ENCODE measurements around the gene PCBP1. TPM values are rescaled to one million over a fixed set of nuclear protein-coding genes. Genes with fewer than 3 reads are reported as not detected.
"Not testable (repeated sequence)": the region's sequence is repeated elsewhere in the genome, so short reads cannot be mapped to it uniquely, and the experiment has no call there.

PCBP1 gene
- total and polyA plus RNA-seq, 2 donors: 45.9 to 361 TPM

DNA sequence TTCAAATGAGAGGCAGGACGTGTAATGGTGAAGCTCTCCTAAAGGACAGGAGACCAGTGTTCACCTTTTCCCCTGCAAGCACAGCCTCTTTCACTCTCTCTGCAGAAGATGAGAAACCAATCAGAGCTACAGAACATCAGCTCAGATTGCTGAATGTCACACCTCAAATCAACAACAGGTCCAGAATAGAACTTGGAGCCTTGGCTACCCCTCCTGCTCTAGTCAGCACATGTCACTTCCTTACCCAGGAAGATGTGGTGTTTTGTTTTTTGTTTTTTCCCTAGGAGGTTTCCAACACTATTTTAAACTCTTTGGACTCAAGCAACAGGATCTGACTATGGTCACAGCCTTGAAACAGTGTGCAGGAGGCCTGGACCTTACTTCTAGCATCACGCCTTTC lies 41.3 kb upstream of the PCBP1 start:
- peaks cover 0 to 10% of the 10 kb centered on the region in 2 donors for H3K4me1 ChIP-seq (ENCODE audit: control insufficient read depth in 2 of 2, insufficient read depth in 2 of 2, low read length in 2 of 2)
- peaks cover 19 to 41% of the 10 kb centered on the region in 2 donors for H3K36me3 ChIP-seq (ENCODE audit: control insufficient read depth in 2 of 2, insufficient read depth in 2 of 2, low read length in 1 of 2)
- H3K4me3 ChIP-seq (ENCODE audit: low read length in 2 of 2): no peak overlapping the region
- DNase-seq (ENCODE audit: low read depth in 6 of 9, low spot score in 9 of 9): no peak
- 100% methylated on average over 2 of the region's 2 CpGs for WGBS
- no peaks in the 10 kb centered on the region for H3K9me3 ChIP-seq (ENCODE audit: control insufficient read depth in 2 of 2, insufficient read depth in 1 of 2, low read length in 1 of 2)
- no peak overlapping the region for H3K27ac ChIP-seq (ENCODE audit: low read depth in 1 of 2, low read length in 1 of 2)
- H3K27me3 ChIP-seq (ENCODE audit: control insufficient read depth in 2 of 2, insufficient read depth in 1 of 2, low read length in 1 of 2): no peaks in the 10 kb centered on the region

DNA sequence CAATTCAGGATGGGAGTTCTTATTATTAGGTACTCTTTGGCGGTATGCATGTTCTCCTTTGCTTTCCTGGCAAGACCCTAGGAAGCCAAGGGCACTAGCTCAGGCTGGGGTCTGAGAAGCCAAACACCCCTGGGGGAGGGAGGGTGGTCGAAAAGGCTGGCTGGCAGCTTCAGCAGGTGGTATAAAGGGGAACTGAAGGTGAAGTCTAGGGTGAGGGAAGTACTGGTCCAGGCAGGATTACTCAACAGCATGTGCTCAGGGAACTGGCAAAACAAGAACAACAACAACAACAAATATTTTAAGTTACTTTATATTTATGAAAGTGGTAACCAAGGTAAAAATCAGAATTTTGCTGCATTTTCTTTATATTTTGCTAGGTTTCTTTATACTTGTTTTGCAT lies 40.7 kb upstream of the PCBP1 start:
- Histone ChIP-seq H3K4me3 (ENCODE audit: low read length in 2 of 2) (no peak overlapping the region), H3K4me1 (ENCODE audit: control insufficient read depth in 2 of 2, insufficient read depth in 2 of 2, low read length in 2 of 2) (peaks cover 0 to 10% of the 10 kb centered on the region in 2 donors)
- 46% methylated on average over 2 of the region's 2 CpGs for WGBS

DNA sequence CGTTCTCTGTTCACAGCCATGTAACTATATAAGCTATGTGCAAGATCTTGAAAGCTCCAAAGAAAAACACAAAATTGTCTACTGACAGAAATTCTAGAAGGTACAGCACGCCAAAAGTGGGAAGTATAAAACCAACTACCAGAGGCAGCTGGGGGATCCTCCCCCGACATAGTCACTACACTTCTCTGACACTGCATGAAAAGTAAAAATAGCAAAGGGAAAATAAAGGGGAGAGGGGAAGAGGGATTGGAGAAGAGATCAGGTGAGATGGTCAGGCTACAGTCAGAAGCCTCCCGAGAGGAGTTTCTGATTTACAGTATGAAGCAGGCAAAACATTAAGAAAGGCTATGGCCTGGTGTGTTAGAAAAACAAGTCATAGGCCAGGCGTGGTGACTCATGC lies 39.8 kb upstream of the PCBP1 start:
- peaks cover 19 to 50% of the 10 kb centered on the region in 2 donors for H3K36me3 ChIP-seq (ENCODE audit: control insufficient read depth in 2 of 2, insufficient read depth in 2 of 2, low read length in 1 of 2)

More for the DNA sequence above, 40.7 kb upstream of the PCBP1 start:
- H3K27ac ChIP-seq (ENCODE audit: low read depth in 1 of 2, low read length in 1 of 2): no peak overlapping the region
- no peaks in the 10 kb centered on the region for H3K27me3 ChIP-seq (ENCODE audit: control insufficient read depth in 2 of 2, insufficient read depth in 1 of 2, low read length in 1 of 2)
- H3K36me3 ChIP-seq (ENCODE audit: control insufficient read depth in 2 of 2, insufficient read depth in 2 of 2, low read length in 1 of 2): peaks cover 19 to 45% of the 10 kb centered on the region in 2 donors
- no peak for DNase-seq (ENCODE audit: low read depth in 6 of 9, low spot score in 9 of 9)
- no peaks in the 10 kb centered on the region for H3K9me3 ChIP-seq (ENCODE audit: control insufficient read depth in 2 of 2, insufficient read depth in 1 of 2, low read length in 1 of 2)

DNA sequence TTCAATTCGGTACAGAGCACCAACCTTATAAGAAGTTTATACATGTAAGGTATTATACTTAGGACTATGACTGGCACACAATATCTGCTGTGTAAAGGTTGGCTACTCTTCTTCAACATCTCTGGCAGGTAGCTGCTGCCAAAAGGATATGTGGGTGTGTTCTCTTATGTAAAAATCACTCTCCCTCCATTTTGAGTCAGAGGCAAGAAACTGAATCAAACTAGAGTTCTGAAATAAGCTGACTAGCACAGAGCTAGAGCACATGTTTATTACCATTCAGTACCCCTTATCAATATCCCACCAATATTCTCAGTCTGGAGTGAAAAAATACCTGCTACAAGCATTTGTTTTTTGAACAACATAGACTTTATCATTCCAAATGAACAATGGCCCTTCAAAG lies 38.0 kb upstream of the PCBP1 start:
- peaks cover 23 to 66% of the 10 kb centered on the region in 2 donors for H3K36me3 ChIP-seq (ENCODE audit: control insufficient read depth in 2 of 2, insufficient read depth in 2 of 2, low read length in 1 of 2)
- no peak for DNase-seq (ENCODE audit: low read depth in 6 of 9, low spot score in 9 of 9)
- H3K4me1 ChIP-seq (ENCODE audit: control insufficient read depth in 2 of 2, insufficient read depth in 2 of 2, low read length in 2 of 2): peaks cover 0 to under 1% of the 10 kb centered on the region in 2 donors
- WGBS: 96% methylated on average over 1 of the region's 1 CpG
- H3K4me3 ChIP-seq (ENCODE audit: low read length in 2 of 2): no peak overlapping the region
- no peaks in the 10 kb centered on the region for H3K27me3 ChIP-seq (ENCODE audit: control insufficient read depth in 2 of 2, insufficient read depth in 1 of 2, low read length in 1 of 2)
- no peak overlapping the region for H3K27ac ChIP-seq (ENCODE audit: low read depth in 1 of 2, low read length in 1 of 2)
- H3K9me3 ChIP-seq (ENCODE audit: control insufficient read depth in 2 of 2, insufficient read depth in 1 of 2, low read length in 1 of 2): no peaks in the 10 kb centered on the region

More for the DNA sequence above, 39.8 kb upstream of the PCBP1 start:
- Histone ChIP-seq H3K4me3 (ENCODE audit: low read length in 2 of 2) (no peak overlapping the region), H3K27ac (ENCODE audit: low read depth in 1 of 2, low read length in 1 of 2) (no peak overlapping the region), H3K27me3 (ENCODE audit: control insufficient read depth in 2 of 2, insufficient read depth in 1 of 2, low read length in 1 of 2) (no peaks in the 10 kb centered on the region), H3K9me3 (ENCODE audit: control insufficient read depth in 2 of 2, insufficient read depth in 1 of 2, low read length in 1 of 2) (no peaks in the 10 kb centered on the region), H3K4me1 (ENCODE audit: control insufficient read depth in 2 of 2, insufficient read depth in 2 of 2, low read length in 2 of 2) (peaks cover 0 to 10% of the 10 kb centered on the region in 2 donors)
- WGBS: 85% methylated on average over 5 of the region's 5 CpGs
- DNase-seq (ENCODE audit: low read depth in 6 of 9, low spot score in 9 of 9): no peak

DNA sequence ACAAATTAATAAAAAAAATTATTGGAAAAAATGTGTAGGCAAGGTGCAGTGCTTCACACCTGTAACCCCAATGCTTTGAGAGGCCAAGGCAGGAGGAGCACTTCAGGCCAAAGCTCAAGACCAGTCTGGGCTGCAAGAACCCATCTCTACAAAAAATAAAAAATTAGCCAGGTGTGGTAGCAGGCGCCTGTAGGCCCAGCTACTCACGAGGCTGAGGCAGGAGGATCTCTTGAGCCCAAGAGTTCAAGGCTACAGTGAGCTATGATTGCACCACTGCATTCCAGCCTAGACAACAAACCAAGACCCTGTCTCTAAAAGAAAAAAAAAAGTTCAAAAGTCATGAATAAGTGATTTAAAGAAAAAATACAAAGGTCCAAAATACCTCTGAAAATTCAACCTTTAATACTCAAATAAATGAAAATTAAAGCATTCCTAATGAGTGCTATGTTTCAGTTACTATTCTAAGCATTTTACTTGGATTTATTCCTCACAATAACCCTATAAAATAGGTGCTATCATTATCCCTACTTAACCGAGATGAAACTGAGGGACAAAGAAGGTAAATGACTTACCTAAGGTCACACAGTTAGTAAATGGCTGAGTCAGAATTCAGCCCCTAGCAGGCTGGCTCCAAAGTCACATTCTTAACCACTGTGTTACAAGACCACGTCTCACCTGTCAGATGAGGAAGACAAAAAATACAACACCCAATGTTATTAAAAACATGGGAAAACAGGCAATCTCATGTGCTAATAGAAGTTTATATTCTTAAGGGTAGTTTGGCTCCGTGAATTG lies 36.4 kb upstream of the PCBP1 start:
- H3K36me3 ChIP-seq (ENCODE audit: control insufficient read depth in 2 of 2, insufficient read depth in 2 of 2, low read length in 1 of 2): peaks cover 27 to 74% of the 10 kb centered on the region in 2 donors
- H3K27ac ChIP-seq (ENCODE audit: low read depth in 1 of 2, low read length in 1 of 2): no peak overlapping the region
- no peak overlapping the region for H3K4me3 ChIP-seq (ENCODE audit: low read length in 2 of 2)
- no peak for DNase-seq (ENCODE audit: low read depth in 6 of 9, low spot score in 9 of 9)
- no peaks in the 10 kb centered on the region for H3K9me3 ChIP-seq (ENCODE audit: control insufficient read depth in 2 of 2, insufficient read depth in 1 of 2, low read length in 1 of 2)
- no peaks in the 10 kb centered on the region for H3K4me1 ChIP-seq (ENCODE audit: control insufficient read depth in 2 of 2, insufficient read depth in 2 of 2, low read length in 2 of 2)
- H3K27me3 ChIP-seq (ENCODE audit: control insufficient read depth in 2 of 2, insufficient read depth in 1 of 2, low read length in 1 of 2): no peaks in the 10 kb centered on the region
- WGBS: 96% methylated on average over 5 of the region's 5 CpGs

DNA sequence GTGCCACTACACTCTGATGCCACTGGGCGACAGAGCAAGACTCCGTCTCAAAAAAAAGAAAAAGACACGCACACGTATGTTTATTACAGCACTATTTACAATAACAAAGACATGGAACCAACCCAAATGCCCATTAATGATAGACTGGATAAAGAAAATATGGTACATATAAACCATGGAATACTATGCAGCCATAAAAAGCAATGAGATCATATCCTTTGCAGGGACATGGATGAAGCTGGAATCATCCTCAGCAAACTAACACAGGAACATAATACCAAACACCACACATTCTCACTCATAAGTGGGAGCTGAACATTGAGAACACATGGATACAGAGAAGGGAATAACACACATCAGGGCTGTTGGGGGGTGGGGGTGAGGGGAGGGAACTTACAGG lies 32.0 kb upstream of the PCBP1 start:
- H3K36me3 ChIP-seq (ENCODE audit: control insufficient read depth in 2 of 2, insufficient read depth in 2 of 2, low read length in 1 of 2): peaks cover 15 to 57% of the 10 kb centered on the region in 2 donors
- not testable (repeated sequence) for H3K27me3 ChIP-seq (ENCODE audit: control insufficient read depth in 2 of 2, insufficient read depth in 1 of 2, low read length in 1 of 2); H3K4me3 ChIP-seq (ENCODE audit: low read length in 2 of 2); H3K9me3 ChIP-seq (ENCODE audit: control insufficient read depth in 2 of 2, insufficient read depth in 1 of 2, low read length in 1 of 2); DNase-seq (ENCODE audit: low read depth in 6 of 9, low spot score in 9 of 9); H3K4me1 ChIP-seq (ENCODE audit: control insufficient read depth in 2 of 2, insufficient read depth in 2 of 2, low read length in 2 of 2); H3K27ac ChIP-seq (ENCODE audit: low read depth in 1 of 2, low read length in 1 of 2)
- WGBS: 85% methylated on average over 4 of the region's 4 CpGs

DNA sequence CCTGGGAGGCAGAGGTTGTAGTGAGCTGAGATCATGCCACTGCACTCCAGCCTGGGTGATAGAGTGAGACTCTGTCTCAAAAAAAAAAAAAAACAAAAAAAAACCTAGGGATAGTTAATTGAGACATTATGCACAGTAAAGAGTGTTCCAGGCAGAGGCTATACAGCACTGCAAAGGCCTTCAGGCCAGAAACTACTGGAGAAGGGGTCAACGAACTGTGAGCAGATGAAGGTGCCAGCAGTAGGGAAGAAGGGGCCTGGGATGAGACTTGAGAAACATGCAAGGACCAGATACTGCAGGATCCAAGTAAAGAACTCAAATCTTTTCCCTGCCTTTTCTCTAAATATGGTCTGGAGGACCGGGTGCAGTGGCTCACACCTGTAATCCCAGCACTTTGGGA lies 26.0 kb upstream of the PCBP1 start:
- Histone ChIP-seq H3K4me3 (ENCODE audit: low read length in 2 of 2) (no peak overlapping the region), H3K4me1 (ENCODE audit: control insufficient read depth in 2 of 2, insufficient read depth in 2 of 2, low read length in 2 of 2) (no peaks in the 10 kb centered on the region), H3K36me3 (ENCODE audit: control insufficient read depth in 2 of 2, insufficient read depth in 2 of 2, low read length in 1 of 2) (peaks cover 27 to 50% of the 10 kb centered on the region in 2 donors), H3K27me3 (ENCODE audit: control insufficient read depth in 2 of 2, insufficient read depth in 1 of 2, low read length in 1 of 2) (no peaks in the 10 kb centered on the region), H3K27ac (ENCODE audit: low read depth in 1 of 2, low read length in 1 of 2) (no peak overlapping the region), H3K9me3 (ENCODE audit: control insufficient read depth in 2 of 2, insufficient read depth in 1 of 2, low read length in 1 of 2) (no peaks in the 10 kb centered on the region)
- 100% methylated on average over 2 of the region's 2 CpGs for WGBS
- no peak for DNase-seq (ENCODE audit: low read depth in 6 of 9, low spot score in 9 of 9)

DNA sequence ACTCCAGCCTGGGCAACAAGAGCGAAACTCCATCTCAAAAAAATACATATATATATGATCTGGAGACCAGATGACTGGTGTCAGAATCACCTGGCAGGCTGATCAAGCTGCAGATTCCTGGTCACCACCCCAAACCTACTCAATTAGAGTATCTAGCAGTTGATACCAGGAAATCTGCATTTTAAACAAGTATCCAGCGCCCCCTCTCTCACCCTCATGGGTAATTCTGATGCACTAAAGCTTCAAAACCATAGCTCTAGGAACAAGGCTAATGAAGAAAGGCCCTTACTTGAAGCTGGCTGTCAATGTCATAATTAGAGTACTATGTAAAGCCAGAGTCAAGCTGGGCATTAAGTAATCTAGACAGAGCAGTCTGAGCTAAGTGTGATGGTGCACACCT lies 25.0 kb upstream of the PCBP1 start:
- Histone ChIP-seq H3K4me1 (ENCODE audit: control insufficient read depth in 2 of 2, insufficient read depth in 2 of 2, low read length in 2 of 2) (no peaks in the 10 kb centered on the region), H3K27ac (ENCODE audit: low read depth in 1 of 2, low read length in 1 of 2) (no peak overlapping the region), H3K27me3 (ENCODE audit: control insufficient read depth in 2 of 2, insufficient read depth in 1 of 2, low read length in 1 of 2) (no peaks in the 10 kb centered on the region), H3K36me3 (ENCODE audit: control insufficient read depth in 2 of 2, insufficient read depth in 2 of 2, low read length in 1 of 2) (peaks cover 31 to 54% of the 10 kb centered on the region in 2 donors), H3K9me3 (ENCODE audit: control insufficient read depth in 2 of 2, insufficient read depth in 1 of 2, low read length in 1 of 2) (no peaks in the 10 kb centered on the region), H3K4me3 (ENCODE audit: low read length in 2 of 2) (no peak overlapping the region)
- 86% methylated on average over 2 of the region's 2 CpGs for WGBS
- DNase-seq (ENCODE audit: low read depth in 6 of 9, low spot score in 9 of 9): peak in 1 of 9 donors; percentile 41

DNA sequence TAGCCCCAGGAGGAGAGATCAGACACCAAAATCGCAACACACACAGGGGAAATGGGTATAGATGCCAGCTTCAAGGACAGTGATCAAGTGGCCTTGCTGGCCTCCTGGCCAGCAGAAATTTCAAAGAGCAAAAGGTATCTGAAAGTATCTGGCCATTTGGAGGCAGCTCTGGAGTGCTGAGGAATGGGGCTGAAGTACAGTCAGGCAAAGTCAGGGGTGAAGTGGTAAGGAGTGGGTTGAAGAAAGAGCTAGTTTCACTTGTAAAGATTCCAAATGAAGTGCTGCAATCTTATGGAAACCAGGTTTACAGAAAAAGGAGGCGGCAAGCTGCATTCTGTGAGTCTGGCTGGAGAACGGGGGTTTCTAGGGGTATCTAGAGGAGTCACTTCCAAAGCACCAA lies 19.2 kb upstream of the PCBP1 start:
- DNase-seq (ENCODE audit: low read depth in 6 of 9, low spot score in 9 of 9): no peak
- H3K27me3 ChIP-seq (ENCODE audit: control insufficient read depth in 2 of 2, insufficient read depth in 1 of 2, low read length in 1 of 2): no peaks in the 10 kb centered on the region
- H3K27ac ChIP-seq (ENCODE audit: low read depth in 1 of 2, low read length in 1 of 2): peak overlapping the region in 1 of 2 donors; percentile 60
- H3K9me3 ChIP-seq (ENCODE audit: control insufficient read depth in 2 of 2, insufficient read depth in 1 of 2, low read length in 1 of 2): no peaks in the 10 kb centered on the region
- peaks cover 20 to 40% of the 10 kb centered on the region in 2 donors for H3K36me3 ChIP-seq (ENCODE audit: control insufficient read depth in 2 of 2, insufficient read depth in 2 of 2, low read length in 1 of 2)
- peaks cover 0 to 25% of the 10 kb centered on the region in 2 donors for H3K4me1 ChIP-seq (ENCODE audit: control insufficient read depth in 2 of 2, insufficient read depth in 2 of 2, low read length in 2 of 2)
- H3K4me3 ChIP-seq (ENCODE audit: low read length in 2 of 2): no peak overlapping the region
- 99% methylated on average over 3 of the region's 3 CpGs for WGBS
